ENCODE measurements around the gene DOCK3.
"Not testable (repeated sequence)": the region's sequence is repeated elsewhere in the genome, so short reads cannot be mapped to it uniquely, and the experiment has no call there.

The DOCK3 gene

DNA sequence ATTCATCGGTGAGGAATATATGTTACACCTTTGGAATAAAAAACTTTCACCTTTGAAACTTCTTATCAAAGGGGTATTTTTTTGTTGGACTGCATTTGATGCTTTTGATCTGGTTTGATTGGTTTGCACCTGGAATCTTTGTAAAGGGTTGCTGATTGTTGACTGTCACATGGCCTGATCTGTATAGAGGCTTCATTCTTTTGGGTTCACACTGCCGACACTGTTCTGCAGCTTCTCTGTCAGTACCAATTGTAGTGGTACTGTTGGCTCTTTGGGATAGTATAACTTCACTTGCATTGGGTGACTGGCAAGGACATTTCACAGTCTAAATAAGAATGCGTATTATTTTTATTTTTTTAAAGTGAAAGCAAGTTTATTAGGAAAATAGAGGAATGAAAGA lies 155.7 kb downstream of the DOCK3 start:
- no peaks in the 10 kb centered on the region for H3F3A ChIP-seq (ENCODE audit: insufficient read depth, low read length)
- H3K36me3 ChIP-seq (replicated peaks; ENCODE audit: insufficient read depth, low read length) = no peaks in the 10 kb centered on the region
- no peaks in the 10 kb centered on the region for H4K20me1 ChIP-seq (ENCODE audit: insufficient read depth, low read length)
- H2AFZ ChIP-seq (ENCODE audit: low read length) = no peak overlapping the region
- no peak overlapping the region for H3K27ac ChIP-seq (ENCODE audit: low read length)
- no peaks in the 10 kb centered on the region for H3K4me1 ChIP-seq (ENCODE audit: low read length)
- H3K9me2 ChIP-seq (replicated peaks; ENCODE audit: insufficient read depth, low read length) = no peaks in the 10 kb centered on the region
- H3K9ac ChIP-seq (ENCODE audit: low read length) = no peak overlapping the region
- H3K9me3 ChIP-seq (replicated peaks; ENCODE audit: insufficient read depth, low read length) = no peaks in the 10 kb centered on the region
- H3K79me2 ChIP-seq (ENCODE audit: low read length) = no peaks in the 10 kb centered on the region
- no peak for DNase-seq
- no peak overlapping the region for H3K4me3 ChIP-seq (ENCODE audit: low read length)
- no peaks in the 10 kb centered on the region for H3K27me3 ChIP-seq (replicated peaks; ENCODE audit: insufficient read depth, low read length)
- TF ChIP-seq, protein P1, sequence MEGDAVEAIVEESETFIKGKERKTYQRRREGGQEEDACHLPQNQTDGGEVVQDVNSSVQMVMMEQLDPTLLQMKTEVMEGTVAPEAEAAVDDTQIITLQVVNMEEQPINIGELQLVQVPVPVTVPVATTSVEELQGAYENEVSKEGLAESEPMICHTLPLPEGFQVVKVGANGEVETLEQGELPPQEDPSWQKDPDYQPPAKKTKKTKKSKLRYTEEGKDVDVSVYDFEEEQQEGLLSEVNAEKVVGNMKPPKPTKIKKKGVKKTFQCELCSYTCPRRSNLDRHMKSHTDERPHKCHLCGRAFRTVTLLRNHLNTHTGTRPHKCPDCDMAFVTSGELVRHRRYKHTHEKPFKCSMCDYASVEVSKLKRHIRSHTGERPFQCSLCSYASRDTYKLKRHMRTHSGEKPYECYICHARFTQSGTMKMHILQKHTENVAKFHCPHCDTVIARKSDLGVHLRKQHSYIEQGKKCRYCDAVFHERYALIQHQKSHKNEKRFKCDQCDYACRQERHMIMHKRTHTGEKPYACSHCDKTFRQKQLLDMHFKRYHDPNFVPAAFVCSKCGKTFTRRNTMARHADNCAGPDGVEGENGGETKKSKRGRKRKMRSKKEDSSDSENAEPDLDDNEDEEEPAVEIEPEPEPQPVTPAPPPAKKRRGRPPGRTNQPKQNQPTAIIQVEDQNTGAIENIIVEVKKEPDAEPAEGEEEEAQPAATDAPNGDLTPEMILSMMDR (IDR thresholded peaks at IDR 0.05; ENCODE audit: low read length) = no peak
- TF ChIP-seq EZH2 (optimal IDR thresholded peaks at IDR 0.05; ENCODE audit: low read depth, low read length) (no peak), EZH2phosphoT487 (IDR thresholded peaks at IDR 0.05; ENCODE audit: low read length) (no peak)
- no peak overlapping the region for H3K4me2 ChIP-seq (ENCODE audit: low read depth, low read length)

DNA sequence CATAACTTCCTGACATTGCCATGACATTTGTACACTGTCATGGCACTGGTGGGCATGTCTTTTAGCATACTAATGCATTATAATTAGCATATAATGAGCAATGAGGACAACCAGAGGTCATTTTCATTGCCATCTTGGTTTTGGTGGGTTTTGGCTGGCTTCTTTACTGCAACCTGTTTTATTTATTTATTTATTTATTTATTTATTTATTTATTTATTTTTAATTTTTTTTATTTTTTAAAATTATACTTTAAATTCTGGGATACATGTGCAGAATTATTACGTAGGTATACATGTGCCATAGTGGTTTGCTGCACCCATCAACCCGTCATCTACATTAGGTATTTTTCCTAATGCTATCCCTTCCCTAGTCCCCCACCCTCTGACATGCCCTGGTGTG lies 156.3 kb downstream of the DOCK3 start:
- H3K4me3 ChIP-seq (ENCODE audit: low read length); H3K9me2 ChIP-seq (replicated peaks; ENCODE audit: insufficient read depth, low read length); H3K9ac ChIP-seq (ENCODE audit: low read length); H3K36me3 ChIP-seq (replicated peaks; ENCODE audit: insufficient read depth, low read length); H3K4me1 ChIP-seq (ENCODE audit: low read length); H4K20me1 ChIP-seq (ENCODE audit: insufficient read depth, low read length); H3K27me3 ChIP-seq (replicated peaks; ENCODE audit: insufficient read depth, low read length); H2AFZ ChIP-seq (ENCODE audit: low read length); H3K4me2 ChIP-seq (ENCODE audit: low read depth, low read length); H3K9me3 ChIP-seq (replicated peaks; ENCODE audit: insufficient read depth, low read length); H3K27ac ChIP-seq (ENCODE audit: low read length); DNase-seq; H3F3A ChIP-seq (ENCODE audit: insufficient read depth, low read length); H3K79me2 ChIP-seq (ENCODE audit: low read length): not testable (repeated sequence)

DNA sequence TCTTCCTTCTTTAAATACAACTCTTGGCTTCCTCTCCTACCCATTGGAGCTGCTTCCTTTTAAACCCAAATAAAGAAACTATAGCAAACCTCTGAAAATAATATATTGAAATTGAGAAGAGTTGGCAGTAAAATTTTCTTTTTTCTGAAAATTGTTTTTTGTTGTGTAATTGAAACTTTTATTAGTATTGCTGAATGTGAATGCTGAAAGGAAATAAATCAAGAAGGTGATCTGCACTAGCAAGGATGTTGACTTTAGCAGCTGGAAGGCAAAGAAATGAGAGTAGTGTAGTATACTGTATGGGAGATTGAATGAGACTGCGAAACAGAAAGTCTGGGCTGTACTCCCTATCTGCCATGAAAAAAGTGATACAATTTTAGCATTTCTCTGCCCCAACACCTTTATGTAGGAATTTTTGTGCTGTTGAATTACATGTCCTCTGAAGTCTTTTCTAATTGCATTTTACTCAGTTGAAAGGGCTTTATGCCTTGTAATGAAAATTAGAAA lies 166.3 kb downstream of the DOCK3 start:
- H3K27me3 ChIP-seq (replicated peaks; ENCODE audit: insufficient read depth, low read length) = no peaks in the 10 kb centered on the region
- H3K9me2 ChIP-seq (replicated peaks; ENCODE audit: insufficient read depth, low read length) = no peaks in the 10 kb centered on the region
- H3K79me2 ChIP-seq (ENCODE audit: low read length) = no peaks in the 10 kb centered on the region
- DNase-seq = no peak
- H3K9me3 ChIP-seq (replicated peaks; ENCODE audit: insufficient read depth, low read length) = no peaks in the 10 kb centered on the region
- H3K27ac ChIP-seq (ENCODE audit: low read length) = no peak overlapping the region
- no peak overlapping the region for H3K9ac ChIP-seq (ENCODE audit: low read length)
- no peak overlapping the region for H2AFZ ChIP-seq (ENCODE audit: low read length)
- H3K36me3 ChIP-seq (replicated peaks; ENCODE audit: insufficient read depth, low read length) = no peaks in the 10 kb centered on the region
- H3K4me1 ChIP-seq (ENCODE audit: low read length) = no peaks in the 10 kb centered on the region
- H3K4me2 ChIP-seq (ENCODE audit: low read depth, low read length) = no peak overlapping the region
- TF ChIP-seq, protein P1 (IDR thresholded peaks at IDR 0.05; ENCODE audit: low read length) = no peak
- TF ChIP-seq EZH2 (optimal IDR thresholded peaks at IDR 0.05; ENCODE audit: low read depth, low read length) (no peak), EZH2phosphoT487 (IDR thresholded peaks at IDR 0.05; ENCODE audit: low read length) (no peak)
- H3F3A ChIP-seq (ENCODE audit: insufficient read depth, low read length) = no peaks in the 10 kb centered on the region
- H4K20me1 ChIP-seq (ENCODE audit: insufficient read depth, low read length) = no peaks in the 10 kb centered on the region
- no peak overlapping the region for H3K4me3 ChIP-seq (ENCODE audit: low read length)

DNA sequence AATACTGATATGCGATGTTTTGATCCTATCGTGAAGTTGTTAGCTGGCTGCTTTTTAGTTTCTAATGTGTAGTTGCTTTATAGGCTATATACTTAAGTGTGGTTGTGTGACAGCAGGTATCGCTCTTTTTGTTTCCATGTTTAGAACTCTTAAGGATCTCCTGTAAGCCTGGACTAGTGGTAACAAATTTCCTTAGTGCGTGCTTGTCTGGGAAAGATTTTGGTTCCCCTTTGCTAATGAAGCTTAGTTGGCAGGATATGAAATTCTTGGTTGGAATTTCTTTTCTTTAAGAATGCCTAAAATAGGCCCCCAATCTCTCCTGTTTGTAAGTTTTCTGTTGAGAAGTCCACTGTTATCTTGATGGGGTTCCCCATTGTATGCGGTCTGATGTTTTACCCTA lies 173.6 kb downstream of the DOCK3 start:
- H3K4me3 ChIP-seq (ENCODE audit: low read length) = no peak overlapping the region
- H3K9ac ChIP-seq (ENCODE audit: low read length) = no peak overlapping the region
- no peaks in the 10 kb centered on the region for H3F3A ChIP-seq (ENCODE audit: insufficient read depth, low read length)
- no peak overlapping the region for H3K27ac ChIP-seq (ENCODE audit: low read length)
- H3K36me3 ChIP-seq (replicated peaks; ENCODE audit: insufficient read depth, low read length) = no peaks in the 10 kb centered on the region
- no peaks in the 10 kb centered on the region for H4K20me1 ChIP-seq (ENCODE audit: insufficient read depth, low read length)
- no peaks in the 10 kb centered on the region for H3K4me1 ChIP-seq (ENCODE audit: low read length)
- no peaks in the 10 kb centered on the region for H3K79me2 ChIP-seq (ENCODE audit: low read length)
- TF ChIP-seq EZH2 (optimal IDR thresholded peaks at IDR 0.05; ENCODE audit: low read depth, low read length) (no peak), EZH2phosphoT487 (IDR thresholded peaks at IDR 0.05; ENCODE audit: low read length) (no peak)
- TF ChIP-seq, protein P1 (IDR thresholded peaks at IDR 0.05; ENCODE audit: low read length) = no peak
- DNase-seq = no peak
- no peak overlapping the region for H3K4me2 ChIP-seq (ENCODE audit: low read depth, low read length)
- H3K9me3 ChIP-seq (replicated peaks; ENCODE audit: insufficient read depth, low read length) = no peaks in the 10 kb centered on the region
- H3K9me2 ChIP-seq (replicated peaks; ENCODE audit: insufficient read depth, low read length) = no peaks in the 10 kb centered on the region
- H3K27me3 ChIP-seq (replicated peaks; ENCODE audit: insufficient read depth, low read length) = no peaks in the 10 kb centered on the region
- no peak overlapping the region for H2AFZ ChIP-seq (ENCODE audit: low read length)
